HCT116 (cell line): ENCODE data around the gene MFAP3L. TPM values are rescaled to one million over a fixed set of nuclear protein-coding genes. Genes with fewer than 3 reads are reported as not detected.

ENCODE experiments used
- ATAC-seq: fragments of 200-7000 bp; cut with Tn5 transposase; 2 replicates; pipeline ENCODE4 v1.9.1; 2020; ENCODE audit warnings: mild to moderate bottlenecking, moderate library complexity
- BruUV-seq: library from RNA; stranded (reverse); fragments of 400-500 nt; replicated peaks from 2 replicates; lab custom pipeline; 2021; lab: Mats Ljungman, UMichigan
- CTCF ChIA-PET: fragments of 300-600 bp; sonication (Branson Sonifier 250); formaldehyde crosslinking; loops from one replicate; lab custom pipeline; 2021; ENCODE audit warnings: antibody characterized with exemption; lab: Charles Lee
- POLR2A ChIA-PET: fragments of 300-600, 350-600 bp; sonication (Branson Sonifier 250); formaldehyde crosslinking; loops from one replicate; lab custom pipeline; 2021; ENCODE audit warnings: antibody characterized with exemption; lab: Charles Lee
- RAD21 ChIA-PET, 2 experiments: fragments of 300-600 bp; sonication (Branson Sonifier 250); formaldehyde crosslinking; loops; one replicate each; lab custom pipeline; 2023; ENCODE audit warnings: low total read pairs in 2 of 2; ENCODE audit not compliant: uncharacterized antibody in 2 of 2, unreplicated experiment in 2 of 2, low non-redundant PET in 1 of 2; lab: Charles Lee
- DNase-seq: peaks from one replicate; pipeline ENCODE4 v3.0.0-alpha.2; 2010; ENCODE audit warnings: low read depth, low spot score
- H2AFZ ChIP-seq: fragments of 200-600 bp; shearing (Covaris generic), sonication (generic); 2 replicates; pipeline ENCODE4 v1.6.1; 2017; ENCODE audit warnings: low read depth, mixed run types, mixed read lengths, antibody characterized with exemption, low read length; ENCODE audit not compliant: poor library complexity, severe bottlenecking
- H3K27ac ChIP-seq: 2 replicates; pipeline ENCODE4 v1.5.1; 2012; ENCODE audit warnings: low read depth, low read length
- H3K27me3 ChIP-seq: fragments of 200-600 bp; sonication (generic); 2 replicates; pipeline ENCODE4 v1.6.1; 2016; ENCODE audit warnings: mixed run types, low read length, mixed read lengths; ENCODE audit not compliant: insufficient read depth
- H3K36me3 ChIP-seq, 2 experiments: fragments of 200-500 bp in 1 of 2; fragments of 200-600 bp in 1 of 2; sonication (Bioruptor generic) in 1 of 2; sonication (generic) in 1 of 2; 2 replicates each; pipeline versions ENCODE4 v1.5.1 to v1.6.1; 2014 to 2016; ENCODE audit warnings: low read length in 2 of 2, inconsistent platforms in 1 of 2, mixed read lengths in 1 of 2, mixed run types in 1 of 2; ENCODE audit not compliant: insufficient read depth in 2 of 2, control insufficient read depth in 1 of 2
- H3K4me1 ChIP-seq, 2 experiments: fragments of 200-600 bp in 1 of 2; sonication (generic) in 1 of 2; 2 replicates each; pipeline versions ENCODE4 v1.5.1 to v1.6.1; 2012 to 2017; ENCODE audit warnings: low read length in 2 of 2, inconsistent platforms in 1 of 2, mild to moderate bottlenecking in 1 of 2, mixed read lengths in 1 of 2, mixed run types in 1 of 2, moderate library complexity in 1 of 2; ENCODE audit not compliant: insufficient read depth in 2 of 2, control insufficient read depth in 1 of 2
- H3K4me2 ChIP-seq: fragments of 200-600 bp; sonication (generic); 2 replicates; pipeline ENCODE4 v1.6.1; 2017; ENCODE audit warnings: mixed run types, low read length, mixed read lengths
- H3K4me3 ChIP-seq, 2 experiments: fragments of 200-600 bp in 1 of 2; sonication (generic) in 1 of 2; replicated peaks in 1 of 2; 2 replicates each; pipeline ENCODE4 v1.5.1; 2011 to 2016; ENCODE audit warnings: low read length in 2 of 2, control low read depth in 1 of 2, low read depth in 1 of 2, mild to moderate bottlenecking in 1 of 2, mixed read lengths in 1 of 2, mixed run types in 1 of 2
- H3K79me2 ChIP-seq: fragments of 200-600 bp; sonication (generic); 2 replicates; pipeline ENCODE4 v1.6.1; 2017; ENCODE audit warnings: mild to moderate bottlenecking, mixed run types, low read length, moderate library complexity, mixed read lengths; ENCODE audit not compliant: insufficient read depth
- H3K9ac ChIP-seq: fragments of 200-600 bp; sonication (generic); 2 replicates; pipeline ENCODE4 v1.6.1; 2016; ENCODE audit warnings: low read length, mixed read lengths
- H3K9me2 ChIP-seq: fragments of 200-600 bp; sonication (generic), shearing (Covaris generic); 2 replicates; pipeline ENCODE4 v1.6.1; 2017; ENCODE audit warnings: mixed run types, mild to moderate bottlenecking, moderate library complexity; ENCODE audit not compliant: insufficient read depth
- H3K9me3 ChIP-seq, 2 experiments: fragments of 200-500 bp in 1 of 2; fragments of 200-600 bp in 1 of 2; sonication (Bioruptor generic) in 1 of 2; sonication (generic) in 1 of 2; 2 replicates each; pipeline ENCODE4 v1.6.1; 2014 to 2017; ENCODE audit warnings: low read length in 2 of 2, mixed read lengths in 2 of 2, inconsistent platforms in 1 of 2, low read depth in 1 of 2, mild to moderate bottlenecking in 1 of 2, mixed run types in 1 of 2, moderate library complexity in 1 of 2; ENCODE audit not compliant: control insufficient read depth in 1 of 2, insufficient read depth in 1 of 2
- H4K20me1 ChIP-seq: fragments of 200-600 bp; sonication (generic), shearing (Covaris generic); 2 replicates; pipeline ENCODE4 v1.6.1; 2017; ENCODE audit warnings: mixed run types, mild to moderate bottlenecking, moderate library complexity; ENCODE audit not compliant: insufficient read depth
- CBX3 ChIP-seq: IDR thresholded peaks from 2 replicates; pipeline ENCODE4 v1.6.1; 2012; ENCODE audit warnings: low read depth
- CEBPB ChIP-seq: IDR thresholded peaks from 2 replicates; pipeline ENCODE4 v1.6.1; 2012; ENCODE audit warnings: low read depth
- EGR1 ChIP-seq: IDR thresholded peaks from 2 replicates; pipeline ENCODE4 v1.6.1; 2012; ENCODE audit warnings: low read depth
- ELF1 ChIP-seq: IDR thresholded peaks from 2 replicates; pipeline ENCODE4 v1.6.1; 2012; ENCODE audit warnings: low read depth, borderline replicate concordance
- EZH2 ChIP-seq: fragments of 200-600 bp; sonication (generic); IDR thresholded peaks from 2 replicates; pipeline ENCODE4 v1.6.1; 2017; ENCODE audit warnings: antibody characterized with exemption, mixed run types
- EZH2phosphoT487 ChIP-seq: fragments of 200-600 bp; IDR thresholded peaks from 2 replicates; pipeline ENCODE4 v1.6.1; 2018; ENCODE audit warnings: antibody characterized with exemption, borderline replicate concordance
- POLR2A ChIP-seq: IDR thresholded peaks from 2 replicates; pipeline ENCODE4 v1.7.0; 2011; ENCODE audit warnings: borderline replicate concordance; ENCODE audit not compliant: insufficient read depth, insufficient read length; ENCODE audit errors: extremely low read depth
- POLR2AphosphoS5 ChIP-seq: IDR thresholded peaks from 2 replicates; pipeline ENCODE4 v1.6.1; 2011; ENCODE audit warnings: mild to moderate bottlenecking, low read depth, low read length, moderate library complexity
- RAD21 ChIP-seq: IDR thresholded peaks from 2 replicates; pipeline ENCODE4 v1.6.1; 2012; ENCODE audit warnings: low read depth, mild to moderate bottlenecking
- SIN3A ChIP-seq: IDR thresholded peaks from 2 replicates; pipeline ENCODE4 v1.6.1; 2012; ENCODE audit warnings: low read depth
- SP1 ChIP-seq: IDR thresholded peaks from 2 replicates; pipeline ENCODE4 v1.6.1; 2012; ENCODE audit warnings: low read depth
- SRF ChIP-seq: IDR thresholded peaks from 2 replicates; pipeline ENCODE4 v1.6.1; 2012; ENCODE audit warnings: low read depth
- TCF7L2 ChIP-seq: IDR thresholded peaks from 2 replicates; pipeline ENCODE4 v1.7.0; 2011; ENCODE audit warnings: borderline replicate concordance, inconsistent platforms; ENCODE audit not compliant: insufficient read depth, insufficient read length; ENCODE audit errors: extremely low read depth
- YY1 ChIP-seq: IDR thresholded peaks from 2 replicates; pipeline ENCODE4 v1.6.1; 2011; ENCODE audit warnings: low read length, low read depth, moderate library complexity, mild to moderate bottlenecking; ENCODE audit not compliant: insufficient replicate concordance; ENCODE audit errors: extremely low read depth
- ZFX ChIP-seq: fragments of 450-650 bp; IDR thresholded peaks from 2 replicates; pipeline ENCODE4 v1.6.1; 2017
- ZNF274 ChIP-seq: fragments of 200-500 bp; sonication (Bioruptor generic); IDR thresholded peaks from 2 replicates; pipeline ENCODE4 v1.6.1; 2014; ENCODE audit warnings: mild to moderate bottlenecking, low read depth, low read length, inconsistent platforms
- intact Hi-C: fragments of 100-400 bp; cut with micrococcal nuclease; formaldehyde crosslinking; loops from 2 replicates; pipeline ENCODE4 v1.10.0; 2022
- total RNA-seq: library from RNA; stranded (reverse); gene quantifications from one replicate; pipeline ENCODE4 v1.2.1, GENCODE V29; 2021; ENCODE audit not compliant: unreplicated experiment
- TF ChIP-seq, protein P1 (sequence below): IDR thresholded peaks from 2 replicates; pipeline ENCODE4 v1.6.1; 2012
- TF ChIP-seq, protein P2 (sequence below): IDR thresholded peaks from 2 replicates; pipeline ENCODE4 v1.6.1; 2011; ENCODE audit warnings: mild to moderate bottlenecking, low read length, moderate library complexity; ENCODE audit not compliant: insufficient replicate concordance; ENCODE audit errors: extremely low read depth

Gene MFAP3L
- total RNA-seq, 1 experiment from 2014 or later = 8.4 TPM

DNA sequence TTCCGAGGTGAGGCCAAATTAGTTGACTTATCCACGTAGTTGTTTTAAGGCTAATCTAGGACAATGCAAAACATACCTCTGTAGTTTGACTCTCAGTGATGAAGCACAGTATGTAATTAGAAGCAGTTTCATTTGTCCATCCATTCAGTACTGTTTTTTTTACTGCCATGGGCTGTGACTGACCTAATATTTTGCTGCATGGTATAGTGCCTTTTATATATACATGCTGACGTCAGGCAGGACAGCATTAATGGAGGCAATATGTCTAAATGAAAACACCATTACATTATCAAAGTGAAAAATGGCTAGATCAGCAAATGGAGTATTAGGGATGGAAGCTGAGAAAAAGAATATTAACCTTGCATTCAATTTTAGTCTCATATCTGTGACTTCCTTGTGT, 66.9 kb downstream of the MFAP3L start:
- TF ChIP-seq EZH2phosphoT487 (no peak), ELF1 (no peak), CEBPB (no peak), SIN3A (no peak), POLR2A (no peak), EGR1 (no peak), RAD21 (no peak), ZFX (no peak)
- TF ChIP-seq, protein P1, sequence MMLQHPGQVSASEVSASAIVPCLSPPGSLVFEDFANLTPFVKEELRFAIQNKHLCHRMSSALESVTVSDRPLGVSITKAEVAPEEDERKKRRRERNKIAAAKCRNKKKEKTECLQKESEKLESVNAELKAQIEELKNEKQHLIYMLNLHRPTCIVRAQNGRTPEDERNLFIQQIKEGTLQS = no peak
- ChIA-PET RAD21 (no interaction called here), POLR2A (no interaction called here), CTCF (no interaction called here)
- Histone ChIP-seq H3K27me3 (no peaks in the 10 kb centered on the region), H3K9me2 (no peaks in the 10 kb centered on the region), H3K4me1 (no peaks in the 10 kb centered on the region), H3K27ac (no peak overlapping the region), H3K4me3 (no peak overlapping the region), H3K4me2 (no peak overlapping the region), H3K9me3 (no peaks in the 10 kb centered on the region), H3K36me3 (no peaks in the 10 kb centered on the region), H3K9ac (no peak overlapping the region), H2AFZ (no peak overlapping the region), H4K20me1 (no peaks in the 10 kb centered on the region), H3K79me2 (no peaks in the 10 kb centered on the region)
- ATAC-seq (no peak), DNase-seq (no peak)
- intact Hi-C loops = no loop called here
- BruUV-seq = no TSS peak

DNA sequence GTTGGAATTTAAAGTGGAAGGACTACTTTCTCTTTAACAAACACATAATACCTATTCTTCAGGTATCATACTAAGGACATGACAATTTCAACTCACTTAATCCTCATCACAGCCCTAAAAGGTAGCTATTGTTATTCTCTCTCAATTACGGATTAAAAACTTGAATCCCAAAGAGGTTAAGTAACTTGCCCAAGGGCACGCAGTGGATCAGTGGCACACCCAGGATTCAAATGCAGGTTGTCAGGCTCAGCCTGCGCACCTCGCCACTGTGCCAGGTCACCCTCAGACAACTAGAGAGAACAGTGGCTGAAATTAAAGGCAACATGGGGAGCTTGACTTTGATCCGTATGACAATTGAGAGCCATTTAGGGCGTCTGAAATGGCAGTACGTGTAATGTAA, 67.6 kb downstream of the MFAP3L start:
- Histone ChIP-seq H3K27me3 (no peaks in the 10 kb centered on the region), H3K9me3 (no peaks in the 10 kb centered on the region), H3K27ac (no peak overlapping the region), H3K36me3 (no peaks in the 10 kb centered on the region), H3K4me3 (no peak overlapping the region), H2AFZ (no peak overlapping the region), H3K4me1 (no peaks in the 10 kb centered on the region)
- intact Hi-C loops = no loop called here
- POLR2A ChIA-PET = no interaction called here
- RAD21 ChIA-PET = no interaction called here
- TF ChIP-seq EZH2 = no peak
- TF ChIP-seq, protein P1 = no peak
- TF ChIP-seq SIN3A = no peak
- no peak for TF ChIP-seq POLR2AphosphoS5
- no peak for TF ChIP-seq EGR1
- TF ChIP-seq SP1 = no peak
- no peak for TF ChIP-seq TCF7L2
- TF ChIP-seq, protein P2, sequence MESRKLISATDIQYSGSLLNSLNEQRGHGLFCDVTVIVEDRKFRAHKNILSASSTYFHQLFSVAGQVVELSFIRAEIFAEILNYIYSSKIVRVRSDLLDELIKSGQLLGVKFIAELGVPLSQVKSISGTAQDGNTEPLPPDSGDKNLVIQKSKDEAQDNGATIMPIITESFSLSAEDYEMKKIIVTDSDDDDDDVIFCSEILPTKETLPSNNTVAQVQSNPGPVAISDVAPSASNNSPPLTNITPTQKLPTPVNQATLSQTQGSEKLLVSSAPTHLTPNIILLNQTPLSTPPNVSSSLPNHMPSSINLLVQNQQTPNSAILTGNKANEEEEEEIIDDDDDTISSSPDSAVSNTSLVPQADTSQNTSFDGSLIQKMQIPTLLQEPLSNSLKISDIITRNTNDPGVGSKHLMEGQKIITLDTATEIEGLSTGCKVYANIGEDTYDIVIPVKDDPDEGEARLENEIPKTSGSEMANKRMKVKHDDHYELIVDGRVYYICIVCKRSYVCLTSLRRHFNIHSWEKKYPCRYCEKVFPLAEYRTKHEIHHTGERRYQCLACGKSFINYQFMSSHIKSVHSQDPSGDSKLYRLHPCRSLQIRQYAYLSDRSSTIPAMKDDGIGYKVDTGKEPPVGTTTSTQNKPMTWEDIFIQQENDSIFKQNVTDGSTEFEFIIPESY = no peak
- no peak for TF ChIP-seq CEBPB
- no peak for TF ChIP-seq RAD21
- TF ChIP-seq ZFX = no peak
- no peak for TF ChIP-seq SRF
- no peak for TF ChIP-seq EZH2phosphoT487
- no peak for TF ChIP-seq CBX3
- no peak for TF ChIP-seq ZNF274
- no peak for TF ChIP-seq ELF1
- TF ChIP-seq YY1 = no peak
- TF ChIP-seq, all 23 proteins: peak for 0
- ATAC-seq (no peak), DNase-seq (no peak)
- BruUV-seq = no TSS peak
- no peak overlapping the region for H3K9ac ChIP-seq
- no peaks in the 10 kb centered on the region for H3K9me2 ChIP-seq
- no peaks in the 10 kb centered on the region for H3K79me2 ChIP-seq
- no peaks in the 10 kb centered on the region for H4K20me1 ChIP-seq
- H3K4me2 ChIP-seq = no peak overlapping the region
- CTCF ChIA-PET = no interaction called here
